ENCODE measurements around the gene GIGYF1. TPM values are rescaled to one million over a fixed set of nuclear protein-coding genes. Genes with fewer than 3 reads are reported as not detected.

Gene GIGYF1
- total and polyA plus RNA-seq, 8 donors: 19.2 to 76.2 (median 30.4) TPM

GRCh38 chr7:100692578-100692961 lies 1.5 kb downstream of the GIGYF1 start:
- TF ChIP-seq CTCF (IDR thresholded peaks at IDR 0.05): no peak
- Histone ChIP-seq H3K4me3 (peak overlapping the region in 2 of 4 donors; percentile 92 to 96), H3K27ac (no peak overlapping the region), H3K36me3 (peaks cover 0 to 11% (median 9%) of the 10 kb centered on the region in 3 donors), H3K4me1 (peaks cover 10 to 17% (median 14%) of the 10 kb centered on the region in 3 donors), H3K9me3 (no peaks in the 10 kb centered on the region), H3K27me3 (no peaks in the 10 kb centered on the region)
- intact Hi-C loops (cut with DNase I): loop anchor here in 1 of 3 donors (5.0 kb wide), 1 partner anchor 130 kb away; no protein-coding TSS in a partner anchor
- 52 to 62% methylated on average over 6 of the region's 6 CpGs for WGBS, 2 donors
- ATAC-seq: no peak
- DNase-seq: no peak
- no peak for FAIRE-seq

- WGBS, 2 donors: 31 to 32% methylated on average over 27 to 28 of the region's 28 CpGs
- DNase-seq: peak; percentile 67 to 94 (median 82)
- H3K4me1 ChIP-seq: peaks cover 10 to 17% (median 14%) of the 10 kb centered on the region in 3 donors
- no peak overlapping the region for H3K27ac ChIP-seq
- peak; percentile 66 to 89 (median 86) for ATAC-seq
- peaks cover 0 to 17% (median 14%) of the 10 kb centered on the region in 3 donors for H3K36me3 ChIP-seq
- H3K27me3 ChIP-seq: no peaks in the 10 kb centered on the region
- intact Hi-C loops (cut with DNase I): loop anchor here in 2 of 3 donors (2.0 to 5.0 kb wide), 2 partner anchors 15 to 130 kb away; no protein-coding TSS in a partner anchor
- H3K4me3 ChIP-seq: peak overlapping the region in 2 of 4 donors; percentile 92 to 96
- TF ChIP-seq CTCF (IDR thresholded peaks at IDR 0.05): peak; percentile 76 to 95 (median 87)
- FAIRE-seq: no peak
- H3K9me3 ChIP-seq: no peaks in the 10 kb centered on the region
Measured at GRCh38 chr7:100691676-100692577, 2.1 kb downstream of the GIGYF1 start.

- 83 to 87% methylated on average over 17 to 18 of the region's 18 CpGs for WGBS, 2 donors
- Histone ChIP-seq H3K36me3 (peaks cover 0 to 39% (median 28%) of the 10 kb centered on the region in 3 donors), H3K4me3 (no peak overlapping the region), H3K4me1 (peaks cover 10 to 17% (median 14%) of the 10 kb centered on the region in 3 donors), H3K27ac (no peak overlapping the region), H3K27me3 (no peaks in the 10 kb centered on the region), H3K9me3 (no peaks in the 10 kb centered on the region)
- no peak for TF ChIP-seq CTCF (IDR thresholded peaks at IDR 0.05)
- intact Hi-C loops (cut with DNase I): loop anchor here in 2 of 3 donors (2.0 to 10.0 kb wide), 4 partner anchors 13 to 225 kb away; partner anchors contain the start of gene SPACDR (in 1 of the 2)
- FAIRE-seq (no peak), ATAC-seq (no peak), DNase-seq (peak in 1 of 6 donors; percentile 56)
Measured at GRCh38 chr7:100689230-100690135, 4.6 kb downstream of the GIGYF1 start.

- Histone ChIP-seq H3K27ac (no peak overlapping the region), H3K36me3 (peaks cover 0 to 49% (median 34%) of the 10 kb centered on the region in 3 donors), H3K9me3 (no peaks in the 10 kb centered on the region), H3K27me3 (no peaks in the 10 kb centered on the region), H3K4me3 (no peak overlapping the region), H3K4me1 (peaks cover 10 to 17% (median 14%) of the 10 kb centered on the region in 3 donors)
- WGBS, 2 donors: 79 to 84% methylated on average over 16 of the region's 16 CpGs
- no peak for TF ChIP-seq CTCF (IDR thresholded peaks at IDR 0.05)
- ATAC-seq: no peak
- FAIRE-seq: no peak
- intact Hi-C loops (cut with DNase I): loop anchor here in 1 of 3 donors (10.0 kb wide), 2 partner anchors 124 to 224 kb away; partner anchors contain the start of gene SPACDR
- no peak for DNase-seq
Measured at GRCh38 chr7:100688326-100688860, 5.7 kb downstream of the GIGYF1 start.

All from pancreas (tissue), 10 donors.